GM21529 (cell line): Measurements from ENCODE around the gene HUNK.

Experiments used
- ATAC-seq: cut with Tn5 transposase; IDR thresholded peaks from one replicate; pipeline ENCODE4 v1.9.1; 2021; ENCODE audit not compliant: unreplicated experiment

The HUNK gene

GRCh38 chr21:32044205-32045180, 171.7 kb downstream of the HUNK start:
- ATAC-seq = no peak

GRCh38 chr21:32046191-32046590, 173.4 kb downstream of the HUNK start:
- no peak for ATAC-seq

GRCh38 chr21:32048353-32048752, 175.5 kb downstream of the HUNK start:
- ATAC-seq = no peak
